ENCODE measurements around the gene PIK3R4. TPM values are rescaled to one million over a fixed set of nuclear protein-coding genes. Genes with fewer than 3 reads are reported as not detected.

PIK3R4 gene
- total and polyA plus RNA-seq, 4 donors, result 14.3 to 36.6 (median 22.2) TPM

DNA sequence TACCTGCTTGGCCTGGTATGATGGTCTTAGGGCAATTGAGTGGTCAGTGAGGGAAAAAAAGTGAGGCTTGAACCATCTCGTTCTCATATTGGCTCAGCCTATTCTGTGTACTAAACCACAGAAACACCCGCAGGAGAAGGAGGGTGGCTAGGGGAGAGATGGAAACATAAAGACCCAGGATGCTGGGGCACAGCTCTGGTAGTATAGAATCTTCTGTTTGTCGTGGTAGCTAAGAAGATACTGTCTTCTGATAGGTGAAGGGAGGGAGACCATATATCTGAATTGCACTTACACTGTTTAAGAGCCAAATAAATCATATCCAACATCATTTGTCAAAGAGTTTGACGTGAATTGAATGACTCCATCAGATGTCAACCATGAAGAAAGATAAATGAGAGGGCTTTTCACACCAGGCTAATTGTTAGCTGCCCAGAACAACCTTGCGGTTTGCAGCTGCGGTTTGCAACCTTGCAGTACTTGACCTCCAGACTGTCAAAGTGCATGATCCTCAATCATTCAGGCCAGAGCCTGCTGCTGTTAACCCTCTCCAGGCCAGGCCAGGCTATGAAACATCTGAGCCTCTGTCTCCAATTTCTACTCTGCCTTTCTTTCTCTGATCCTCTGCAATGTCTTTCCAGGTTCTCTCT lies 40.9 kb upstream of the PIK3R4 start:
- 62% methylated on average over 6 of the region's 6 CpGs for WGBS
- Histone ChIP-seq H3K27me3 (ENCODE audit: control insufficient read depth in 4 of 4, insufficient read depth in 4 of 4, low read length in 3 of 4) (no peaks in the 10 kb centered on the region), H3K9me3 (ENCODE audit: control insufficient read depth in 4 of 4, low read length in 3 of 4) (no peaks in the 10 kb centered on the region), H3K4me3 (ENCODE audit: low read depth in 1 of 3, low read length in 3 of 3) (no peak overlapping the region), H3K4me1 (ENCODE audit: control insufficient read depth in 4 of 4, insufficient read depth in 4 of 4, low read length in 3 of 4) (no peaks in the 10 kb centered on the region), H3K36me3 (ENCODE audit: control insufficient read depth in 4 of 4, insufficient read depth in 3 of 4, low read depth in 1 of 4, low read length in 3 of 4) (no peaks in the 10 kb centered on the region), H3K27ac (ENCODE audit: low read depth in 1 of 2, low read length in 2 of 2) (no peak overlapping the region), H3K9ac (ENCODE audit: low read depth in 1 of 2, low read length in 2 of 2) (no peak overlapping the region)
- no peak for TF ChIP-seq FOXA2 (IDR thresholded peaks at IDR 0.05)
- TF ChIP-seq, protein P1, sequence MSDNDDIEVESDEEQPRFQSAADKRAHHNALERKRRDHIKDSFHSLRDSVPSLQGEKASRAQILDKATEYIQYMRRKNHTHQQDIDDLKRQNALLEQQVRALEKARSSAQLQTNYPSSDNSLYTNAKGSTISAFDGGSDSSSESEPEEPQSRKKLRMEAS (IDR thresholded peaks at IDR 0.05), result no peak
- TF ChIP-seq FOXA1 (IDR thresholded peaks at IDR 0.05), result no peak
- TF ChIP-seq EGR1 (IDR thresholded peaks at IDR 0.05; ENCODE audit: low read depth in 2 of 2), result no peak
- TF ChIP-seq GABPA (IDR thresholded peaks at IDR 0.05 in 1 of 2, conservative IDR thresholded peaks at IDR 0.05 in 1 of 2), result no peak
- no peak for TF ChIP-seq SP1 (IDR thresholded peaks at IDR 0.05)
- no peak for TF ChIP-seq RAD21 (IDR thresholded peaks at IDR 0.05)
- DNase-seq (ENCODE audit: low spot score), result no peak

DNA sequence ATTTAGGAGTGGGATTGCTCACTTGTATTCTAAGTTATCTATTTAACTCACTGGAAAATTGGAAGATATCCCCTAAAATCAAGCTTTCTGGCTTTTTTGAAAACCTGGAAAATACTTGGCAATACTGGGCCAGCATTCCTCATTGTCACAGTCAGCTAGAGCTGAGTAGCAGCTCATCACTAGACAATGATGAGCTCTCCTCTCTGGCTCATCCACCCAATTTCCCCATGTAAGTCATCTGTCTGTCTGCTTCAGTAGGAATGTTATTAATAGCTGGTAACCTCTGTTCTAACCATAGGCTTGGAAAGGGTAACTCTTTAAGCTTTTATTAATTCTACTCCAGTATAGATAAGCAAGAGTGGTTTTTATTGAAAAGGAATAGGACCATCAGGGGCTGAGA lies 39.7 kb upstream of the PIK3R4 start:
- no peaks in the 10 kb centered on the region for H3K36me3 ChIP-seq (ENCODE audit: control insufficient read depth in 4 of 4, insufficient read depth in 3 of 4, low read depth in 1 of 4, low read length in 3 of 4)
- TF ChIP-seq GABPA (IDR thresholded peaks at IDR 0.05 in 1 of 2, conservative IDR thresholded peaks at IDR 0.05 in 1 of 2) (no peak), FOXA2 (IDR thresholded peaks at IDR 0.05) (no peak), RAD21 (IDR thresholded peaks at IDR 0.05) (no peak), JUND (IDR thresholded peaks at IDR 0.05) (no peak), YY1 (IDR thresholded peaks at IDR 0.05) (no peak), EGR1 (IDR thresholded peaks at IDR 0.05; ENCODE audit: low read depth in 2 of 2) (no peak), HNF4G (IDR thresholded peaks at IDR 0.05) (no peak), HNF4A (conservative IDR thresholded peaks at IDR 0.05) (no peak), NR2F2 (IDR thresholded peaks at IDR 0.05) (no peak), RXRA (IDR thresholded peaks at IDR 0.05) (no peak), SP1 (IDR thresholded peaks at IDR 0.05) (no peak), FOXA1 (IDR thresholded peaks at IDR 0.05) (no peak)
- TF ChIP-seq, protein P2, sequence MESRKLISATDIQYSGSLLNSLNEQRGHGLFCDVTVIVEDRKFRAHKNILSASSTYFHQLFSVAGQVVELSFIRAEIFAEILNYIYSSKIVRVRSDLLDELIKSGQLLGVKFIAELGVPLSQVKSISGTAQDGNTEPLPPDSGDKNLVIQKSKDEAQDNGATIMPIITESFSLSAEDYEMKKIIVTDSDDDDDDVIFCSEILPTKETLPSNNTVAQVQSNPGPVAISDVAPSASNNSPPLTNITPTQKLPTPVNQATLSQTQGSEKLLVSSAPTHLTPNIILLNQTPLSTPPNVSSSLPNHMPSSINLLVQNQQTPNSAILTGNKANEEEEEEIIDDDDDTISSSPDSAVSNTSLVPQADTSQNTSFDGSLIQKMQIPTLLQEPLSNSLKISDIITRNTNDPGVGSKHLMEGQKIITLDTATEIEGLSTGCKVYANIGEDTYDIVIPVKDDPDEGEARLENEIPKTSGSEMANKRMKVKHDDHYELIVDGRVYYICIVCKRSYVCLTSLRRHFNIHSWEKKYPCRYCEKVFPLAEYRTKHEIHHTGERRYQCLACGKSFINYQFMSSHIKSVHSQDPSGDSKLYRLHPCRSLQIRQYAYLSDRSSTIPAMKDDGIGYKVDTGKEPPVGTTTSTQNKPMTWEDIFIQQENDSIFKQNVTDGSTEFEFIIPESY (IDR thresholded peaks at IDR 0.05), result no peak
- TF ChIP-seq, protein P3, sequence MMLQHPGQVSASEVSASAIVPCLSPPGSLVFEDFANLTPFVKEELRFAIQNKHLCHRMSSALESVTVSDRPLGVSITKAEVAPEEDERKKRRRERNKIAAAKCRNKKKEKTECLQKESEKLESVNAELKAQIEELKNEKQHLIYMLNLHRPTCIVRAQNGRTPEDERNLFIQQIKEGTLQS (IDR thresholded peaks at IDR 0.05), result no peak
- TF ChIP-seq, protein P1 (IDR thresholded peaks at IDR 0.05), result no peak
- TF ChIP-seq, protein P4, sequence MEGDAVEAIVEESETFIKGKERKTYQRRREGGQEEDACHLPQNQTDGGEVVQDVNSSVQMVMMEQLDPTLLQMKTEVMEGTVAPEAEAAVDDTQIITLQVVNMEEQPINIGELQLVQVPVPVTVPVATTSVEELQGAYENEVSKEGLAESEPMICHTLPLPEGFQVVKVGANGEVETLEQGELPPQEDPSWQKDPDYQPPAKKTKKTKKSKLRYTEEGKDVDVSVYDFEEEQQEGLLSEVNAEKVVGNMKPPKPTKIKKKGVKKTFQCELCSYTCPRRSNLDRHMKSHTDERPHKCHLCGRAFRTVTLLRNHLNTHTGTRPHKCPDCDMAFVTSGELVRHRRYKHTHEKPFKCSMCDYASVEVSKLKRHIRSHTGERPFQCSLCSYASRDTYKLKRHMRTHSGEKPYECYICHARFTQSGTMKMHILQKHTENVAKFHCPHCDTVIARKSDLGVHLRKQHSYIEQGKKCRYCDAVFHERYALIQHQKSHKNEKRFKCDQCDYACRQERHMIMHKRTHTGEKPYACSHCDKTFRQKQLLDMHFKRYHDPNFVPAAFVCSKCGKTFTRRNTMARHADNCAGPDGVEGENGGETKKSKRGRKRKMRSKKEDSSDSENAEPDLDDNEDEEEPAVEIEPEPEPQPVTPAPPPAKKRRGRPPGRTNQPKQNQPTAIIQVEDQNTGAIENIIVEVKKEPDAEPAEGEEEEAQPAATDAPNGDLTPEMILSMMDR (IDR thresholded peaks at IDR 0.05; ENCODE audit: low read depth, low read length, missing input control), result no peak
- TF ChIP-seq, protein P5, sequence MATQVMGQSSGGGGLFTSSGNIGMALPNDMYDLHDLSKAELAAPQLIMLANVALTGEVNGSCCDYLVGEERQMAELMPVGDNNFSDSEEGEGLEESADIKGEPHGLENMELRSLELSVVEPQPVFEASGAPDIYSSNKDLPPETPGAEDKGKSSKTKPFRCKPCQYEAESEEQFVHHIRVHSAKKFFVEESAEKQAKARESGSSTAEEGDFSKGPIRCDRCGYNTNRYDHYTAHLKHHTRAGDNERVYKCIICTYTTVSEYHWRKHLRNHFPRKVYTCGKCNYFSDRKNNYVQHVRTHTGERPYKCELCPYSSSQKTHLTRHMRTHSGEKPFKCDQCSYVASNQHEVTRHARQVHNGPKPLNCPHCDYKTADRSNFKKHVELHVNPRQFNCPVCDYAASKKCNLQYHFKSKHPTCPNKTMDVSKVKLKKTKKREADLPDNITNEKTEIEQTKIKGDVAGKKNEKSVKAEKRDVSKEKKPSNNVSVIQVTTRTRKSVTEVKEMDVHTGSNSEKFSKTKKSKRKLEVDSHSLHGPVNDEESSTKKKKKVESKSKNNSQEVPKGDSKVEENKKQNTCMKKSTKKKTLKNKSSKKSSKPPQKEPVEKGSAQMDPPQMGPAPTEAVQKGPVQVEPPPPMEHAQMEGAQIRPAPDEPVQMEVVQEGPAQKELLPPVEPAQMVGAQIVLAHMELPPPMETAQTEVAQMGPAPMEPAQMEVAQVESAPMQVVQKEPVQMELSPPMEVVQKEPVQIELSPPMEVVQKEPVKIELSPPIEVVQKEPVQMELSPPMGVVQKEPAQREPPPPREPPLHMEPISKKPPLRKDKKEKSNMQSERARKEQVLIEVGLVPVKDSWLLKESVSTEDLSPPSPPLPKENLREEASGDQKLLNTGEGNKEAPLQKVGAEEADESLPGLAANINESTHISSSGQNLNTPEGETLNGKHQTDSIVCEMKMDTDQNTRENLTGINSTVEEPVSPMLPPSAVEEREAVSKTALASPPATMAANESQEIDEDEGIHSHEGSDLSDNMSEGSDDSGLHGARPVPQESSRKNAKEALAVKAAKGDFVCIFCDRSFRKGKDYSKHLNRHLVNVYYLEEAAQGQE (IDR thresholded peaks at IDR 0.05), result no peak
- no peak for DNase-seq (ENCODE audit: low spot score)
- H3K9ac ChIP-seq (ENCODE audit: low read depth in 1 of 2, low read length in 2 of 2), result no peak overlapping the region
- H3K27ac ChIP-seq (ENCODE audit: low read depth in 1 of 2, low read length in 2 of 2), result no peak overlapping the region
- H3K9me3 ChIP-seq (ENCODE audit: control insufficient read depth in 4 of 4, low read length in 3 of 4), result no peaks in the 10 kb centered on the region
- H3K4me3 ChIP-seq (ENCODE audit: low read depth in 1 of 3, low read length in 3 of 3), result no peak overlapping the region
- no peaks in the 10 kb centered on the region for H3K4me1 ChIP-seq (ENCODE audit: control insufficient read depth in 4 of 4, insufficient read depth in 4 of 4, low read length in 3 of 4)
- no peaks in the 10 kb centered on the region for H3K27me3 ChIP-seq (ENCODE audit: control insufficient read depth in 4 of 4, insufficient read depth in 4 of 4, low read length in 3 of 4)
